Activated CD4-positive, alpha-beta memory T cell treated with anti-CD3 and anti-CD28 coated beads for 36 hours (primary cell): ENCODE results near the gene TP63. TPM values are rescaled to one million over a fixed set of nuclear protein-coding genes. Genes with fewer than 3 reads are reported as not detected.

Experiments
- CTCF ChIA-PET: fragments of 350-600 bp; sonication (Branson Sonifier 250); formaldehyde crosslinking; loops from one replicate; lab custom pipeline; 2021; ENCODE audit warnings: antibody characterized with exemption, inconsistent platforms; lab: Charles Lee
- POLR2A ChIA-PET: fragments of 350-600 bp; sonication (Branson Sonifier 250); formaldehyde crosslinking; loops from one replicate; lab custom pipeline; 2021; ENCODE audit warnings: antibody characterized with exemption; lab: Charles Lee
- DNase-seq: peaks from one replicate; pipeline ENCODE4 v3.0.0-alpha.2; 2020
- H3K27ac Mint-ChIP-seq: one replicate; pipeline ENCODE4 v1.8.0; 2021; ENCODE audit warnings: mixed read lengths
- H3K27me3 Mint-ChIP-seq: one replicate; pipeline ENCODE4 v1.8.0; 2021; ENCODE audit warnings: mixed read lengths
- H3K36me3 Mint-ChIP-seq: one replicate; pipeline ENCODE4 v1.8.0; 2021; ENCODE audit warnings: mixed read lengths
- H3K4me1 Mint-ChIP-seq: one replicate; pipeline ENCODE4 v1.8.0; 2021; ENCODE audit warnings: low read depth, mixed read lengths
- H3K4me3 Mint-ChIP-seq: one replicate; pipeline ENCODE4 v1.8.0; 2021; ENCODE audit warnings: mild to moderate bottlenecking, mixed read lengths
- H3K9me3 Mint-ChIP-seq: one replicate; pipeline ENCODE4 v1.8.0; 2021; ENCODE audit warnings: mixed read lengths
- intact Hi-C: fragments of 100-400 bp; cut with micrococcal nuclease; formaldehyde crosslinking; loops from one replicate; pipeline ENCODE4 v1.15.1; 2023
- total RNA-seq, 2 experiments: library from RNA; stranded (reverse); gene quantifications; one replicate each; pipeline ENCODE4 v1.2.3, GENCODE V29; 2021

The TP63 gene
- total RNA-seq, 2 experiments from 2014 or later: 0.52 to 0.94 TPM

GRCh38 chr3:189797103-189797750 lies 166.0 kb downstream of the TP63 start:
- no peak for DNase-seq
- Mint-ChIP-seq H3K27me3 (no peaks in the 10 kb centered on the region), H3K4me3 (no peak overlapping the region), H3K36me3 (no peaks in the 10 kb centered on the region), H3K4me1 (peaks cover 2% of the 10 kb centered on the region), H3K27ac (no peak overlapping the region), H3K9me3 (no peaks in the 10 kb centered on the region)
- ChIA-PET POLR2A (no interaction called here), CTCF (interaction anchor here (0.5 to 0.7 kb wide), 2 partner anchors 10 to 1748 kb away, joined by 3 read pairs; no protein-coding TSS in a partner anchor)
- intact Hi-C loops: no loop called here

- POLR2A ChIA-PET: no interaction called here
Observed at GRCh38 chr3:189799366-189799765, 168.2 kb downstream of the TP63 start.

GRCh38 chr3:189800436-189800835 lies 169.2 kb downstream of the TP63 start:
- Mint-ChIP-seq H3K27me3 (no peaks in the 10 kb centered on the region), H3K4me3 (no peak overlapping the region), H3K4me1 (no peaks in the 10 kb centered on the region), H3K36me3 (no peaks in the 10 kb centered on the region), H3K9me3 (no peaks in the 10 kb centered on the region), H3K27ac (no peak overlapping the region)
- DNase-seq: no peak
- intact Hi-C loops: no loop called here
- CTCF ChIA-PET: interaction anchor here (2.1 kb wide), 1 partner anchor 527 kb away, joined by 4 read pairs; no protein-coding TSS in a partner anchor
- POLR2A ChIA-PET: no interaction called here

More at GRCh38 chr3:189799366-189799765, 168.2 kb downstream of the TP63 start:
- peaks cover 2% of the 10 kb centered on the region for H3K4me1 Mint-ChIP-seq
- H3K36me3 Mint-ChIP-seq: no peaks in the 10 kb centered on the region
- CTCF ChIA-PET: no interaction called here
- no peaks in the 10 kb centered on the region for H3K9me3 Mint-ChIP-seq
- H3K27me3 Mint-ChIP-seq: no peaks in the 10 kb centered on the region
- intact Hi-C loops: no loop called here
- no peak overlapping the region for H3K4me3 Mint-ChIP-seq
- DNase-seq: no peak
- no peak overlapping the region for H3K27ac Mint-ChIP-seq

GRCh38 chr3:189803254-189803653 lies 172.1 kb downstream of the TP63 start:
- intact Hi-C loops: no loop called here
- no peak for DNase-seq
- ChIA-PET CTCF (interaction anchor here (0.7 kb wide), 1 partner anchor 142 kb away, joined by 3 read pairs; no protein-coding TSS in a partner anchor), POLR2A (no interaction called here)
- H3K27ac Mint-ChIP-seq: no peak overlapping the region
- no peaks in the 10 kb centered on the region for H3K36me3 Mint-ChIP-seq
- no peak overlapping the region for H3K4me3 Mint-ChIP-seq
- H3K27me3 Mint-ChIP-seq: no peaks in the 10 kb centered on the region
- H3K4me1 Mint-ChIP-seq: no peaks in the 10 kb centered on the region
- H3K9me3 Mint-ChIP-seq: no peaks in the 10 kb centered on the region

GRCh38 chr3:189805375-189806067 lies 174.3 kb downstream of the TP63 start:
- DNase-seq: no peak
- Mint-ChIP-seq H3K27ac (no peak overlapping the region), H3K36me3 (no peaks in the 10 kb centered on the region), H3K4me3 (no peak overlapping the region), H3K4me1 (no peaks in the 10 kb centered on the region), H3K27me3 (no peaks in the 10 kb centered on the region), H3K9me3 (no peaks in the 10 kb centered on the region)
- ChIA-PET CTCF (no interaction called here), POLR2A (no interaction called here)
- intact Hi-C loops: no loop called here

GRCh38 chr3:189806171-189806951 lies 175.2 kb downstream of the TP63 start:
- ChIA-PET CTCF (interaction anchor here (0.7 kb wide), 1 partner anchor 9 kb away, joined by 3 read pairs; no protein-coding TSS in a partner anchor), POLR2A (no interaction called here)
- no peak for DNase-seq
- Mint-ChIP-seq H3K4me3 (no peak overlapping the region), H3K9me3 (no peaks in the 10 kb centered on the region), H3K36me3 (no peaks in the 10 kb centered on the region), H3K4me1 (no peaks in the 10 kb centered on the region), H3K27ac (no peak overlapping the region), H3K27me3 (no peaks in the 10 kb centered on the region)
- intact Hi-C loops: no loop called here

GRCh38 chr3:189808246-189809007 lies 177.2 kb downstream of the TP63 start:
- Mint-ChIP-seq H3K27ac (no peak overlapping the region), H3K36me3 (no peaks in the 10 kb centered on the region), H3K4me1 (no peaks in the 10 kb centered on the region), H3K9me3 (no peaks in the 10 kb centered on the region), H3K4me3 (no peak overlapping the region), H3K27me3 (no peaks in the 10 kb centered on the region)
- no peak for DNase-seq
- intact Hi-C loops: no loop called here
- CTCF ChIA-PET: no interaction called here
- POLR2A ChIA-PET: no interaction called here

- intact Hi-C loops: no loop called here
- ChIA-PET CTCF (no interaction called here), POLR2A (no interaction called here)
- Mint-ChIP-seq H3K36me3 (no peaks in the 10 kb centered on the region), H3K4me3 (no peak overlapping the region), H3K9me3 (no peaks in the 10 kb centered on the region), H3K27ac (no peak overlapping the region), H3K27me3 (no peaks in the 10 kb centered on the region), H3K4me1 (no peaks in the 10 kb centered on the region)
- DNase-seq: no peak
Observed at GRCh38 chr3:189809583-189809982, 178.4 kb downstream of the TP63 start.

- Mint-ChIP-seq H3K36me3 (no peaks in the 10 kb centered on the region), H3K4me1 (no peaks in the 10 kb centered on the region), H3K27me3 (no peaks in the 10 kb centered on the region), H3K4me3 (no peak overlapping the region), H3K27ac (no peak overlapping the region), H3K9me3 (no peaks in the 10 kb centered on the region)
- POLR2A ChIA-PET: no interaction called here
- no peak for DNase-seq
- CTCF ChIA-PET: interaction anchor here (1.1 kb wide), 1 partner anchor 26 kb away, joined by 3 read pairs; no protein-coding TSS in a partner anchor
- intact Hi-C loops: no loop called here
Observed at GRCh38 chr3:189812806-189813465, 181.7 kb downstream of the TP63 start.

GRCh38 chr3:189813647-189814240 lies 182.6 kb downstream of the TP63 start:
- ChIA-PET POLR2A (no interaction called here), CTCF (no interaction called here)
- no peaks in the 10 kb centered on the region for H3K9me3 Mint-ChIP-seq
- no peaks in the 10 kb centered on the region for H3K27me3 Mint-ChIP-seq
- H3K27ac Mint-ChIP-seq: no peak overlapping the region
- H3K4me1 Mint-ChIP-seq: no peaks in the 10 kb centered on the region
- intact Hi-C loops: no loop called here
- DNase-seq: no peak
- H3K36me3 Mint-ChIP-seq: no peaks in the 10 kb centered on the region
- H3K4me3 Mint-ChIP-seq: no peak overlapping the region

GRCh38 chr3:189820365-189820720 lies 189.2 kb downstream of the TP63 start:
- no peaks in the 10 kb centered on the region for H3K4me1 Mint-ChIP-seq
- no peak overlapping the region for H3K27ac Mint-ChIP-seq
- CTCF ChIA-PET: no interaction called here
- POLR2A ChIA-PET: no interaction called here
- H3K9me3 Mint-ChIP-seq: no peaks in the 10 kb centered on the region
- no peak for DNase-seq
- no peaks in the 10 kb centered on the region for H3K36me3 Mint-ChIP-seq
- H3K27me3 Mint-ChIP-seq: peaks cover 3% of the 10 kb centered on the region
- intact Hi-C loops: no loop called here
- H3K4me3 Mint-ChIP-seq: no peak overlapping the region
